Stimulated activated naive CD8-positive, alpha-beta T cell treated with anti-CD3 and anti-CD28 coated beads, Interleukin-15, Interleukin-2, amounts not matched to agents 100 U/mL and 50 U/mL, for 24 hours (primary cell): ENCODE data around the gene HNRNPCL2.
"Not testable (repeated sequence)": the region's sequence is repeated elsewhere in the genome, so short reads cannot be mapped to it uniquely, and the experiment has no call there.

Experiments used
- ATAC-seq: fragments of 150-1000 bp; cut with Tn5 transposase; one replicate; pipeline ENCODE4 v1.10.0; 2021
- DNase-seq: peaks from one replicate; pipeline ENCODE4 v3.0.0; 2021

Gene HNRNPCL2

DNA sequence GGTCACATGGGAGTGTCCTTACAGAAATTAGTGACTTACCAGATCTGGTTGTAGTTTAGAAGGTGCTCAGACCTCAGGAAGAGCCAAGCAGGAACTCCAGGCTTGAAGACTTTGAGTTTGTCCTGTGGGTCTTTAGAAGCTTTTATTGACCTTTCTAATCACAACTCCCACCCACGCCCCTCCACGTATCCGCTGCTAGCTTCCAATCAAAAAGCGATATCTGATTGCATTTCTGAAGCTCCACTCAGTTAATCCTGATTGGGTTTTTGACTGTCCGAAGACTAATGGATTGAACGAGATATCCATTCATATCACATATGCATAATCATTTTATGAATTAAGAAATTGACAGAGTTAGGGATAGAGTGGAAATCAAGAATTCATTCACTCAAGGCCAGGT lies at the start of gene HNRNPCL2:
Gene HNRNPCL2, minus strand, starts transcription at position 101 of the 400 bp plus-strand sequence. CDS start 454 bp downstream, outside the sequence.
- ATAC-seq, DNase-seq: not testable (repeated sequence)

DNA sequence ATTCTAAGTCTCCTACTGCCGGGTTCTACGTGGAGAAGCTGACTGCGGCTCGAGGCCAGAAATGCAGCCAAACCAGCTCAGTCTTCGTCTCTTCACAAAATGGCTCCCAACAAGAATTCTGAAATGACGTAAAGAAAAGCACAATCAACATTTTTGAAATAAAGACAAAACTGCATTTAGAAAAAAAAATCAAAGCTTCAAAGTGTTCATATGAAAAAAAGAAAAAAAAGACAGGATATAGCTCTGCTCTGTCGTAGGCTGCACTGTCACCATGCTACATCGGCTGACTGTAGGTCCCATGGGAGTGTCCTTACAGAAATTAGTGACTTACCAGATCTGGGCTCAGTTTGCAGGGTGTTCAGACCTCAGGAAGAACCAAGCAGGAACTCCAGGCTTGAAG lies 48.9 kb upstream of the HNRNPCL2 start, which contains the start of gene HNRNPCL4:
Gene HNRNPCL4, minus strand, starts transcription at position 101 of the 400 bp plus-strand sequence. CDS start 164 bp downstream, outside the sequence.
- DNase-seq, ATAC-seq: not testable (repeated sequence)

DNA sequence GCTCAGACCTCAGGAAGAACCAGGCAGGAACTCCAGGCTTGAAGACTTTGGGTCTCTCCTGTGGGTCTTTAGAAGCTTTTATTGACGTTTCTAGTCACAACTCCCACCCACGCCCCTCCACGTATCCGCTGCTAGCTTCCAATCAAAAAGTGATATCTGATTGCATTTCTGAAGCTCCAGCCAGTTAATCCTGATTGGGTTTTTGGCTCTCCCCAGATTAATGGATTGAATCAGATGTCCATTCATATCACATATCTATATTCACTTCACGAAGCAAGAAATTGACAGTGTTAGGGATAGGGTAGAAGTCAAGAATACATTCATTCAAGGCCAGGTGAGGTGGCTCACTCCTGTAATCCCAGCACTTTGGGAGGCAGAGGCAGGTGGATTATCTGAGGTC lies 39.3 kb upstream of the HNRNPCL2 start, which contains the start of gene PRAMEF26:
Gene PRAMEF26, minus strand, starts transcription at position 101 of the 400 bp plus-strand sequence. CDS start 2,914 bp downstream, outside the sequence.
- not testable (repeated sequence) for DNase-seq, ATAC-seq

DNA sequence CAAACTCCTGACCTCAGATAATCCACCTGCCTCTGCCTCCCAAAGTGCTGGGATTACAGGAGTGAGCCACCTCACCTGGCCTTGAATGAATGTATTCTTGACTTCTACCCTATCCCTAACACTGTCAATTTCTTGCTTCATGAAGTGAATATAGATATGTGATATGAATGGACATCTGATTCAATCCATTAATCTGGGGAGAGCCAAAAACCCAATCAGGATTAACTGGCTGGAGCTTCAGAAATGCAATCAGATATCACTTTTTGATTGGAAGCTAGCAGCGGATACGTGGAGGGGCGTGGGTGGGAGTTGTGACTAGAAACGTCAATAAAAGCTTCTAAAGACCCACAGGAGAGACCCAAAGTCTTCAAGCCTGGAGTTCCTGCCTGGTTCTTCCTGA lies 46.2 kb downstream of the HNRNPCL2 start, which contains the start of gene PRAMEF25:
Gene PRAMEF25, plus strand, starts transcription at position 301 of the 400 bp plus-strand sequence. CDS start 2,920 bp downstream, outside the sequence.
- DNase-seq, ATAC-seq: not testable (repeated sequence)
